Measurements from ENCODE around the gene OOSP3.

- TF ChIP-seq, protein P1, sequence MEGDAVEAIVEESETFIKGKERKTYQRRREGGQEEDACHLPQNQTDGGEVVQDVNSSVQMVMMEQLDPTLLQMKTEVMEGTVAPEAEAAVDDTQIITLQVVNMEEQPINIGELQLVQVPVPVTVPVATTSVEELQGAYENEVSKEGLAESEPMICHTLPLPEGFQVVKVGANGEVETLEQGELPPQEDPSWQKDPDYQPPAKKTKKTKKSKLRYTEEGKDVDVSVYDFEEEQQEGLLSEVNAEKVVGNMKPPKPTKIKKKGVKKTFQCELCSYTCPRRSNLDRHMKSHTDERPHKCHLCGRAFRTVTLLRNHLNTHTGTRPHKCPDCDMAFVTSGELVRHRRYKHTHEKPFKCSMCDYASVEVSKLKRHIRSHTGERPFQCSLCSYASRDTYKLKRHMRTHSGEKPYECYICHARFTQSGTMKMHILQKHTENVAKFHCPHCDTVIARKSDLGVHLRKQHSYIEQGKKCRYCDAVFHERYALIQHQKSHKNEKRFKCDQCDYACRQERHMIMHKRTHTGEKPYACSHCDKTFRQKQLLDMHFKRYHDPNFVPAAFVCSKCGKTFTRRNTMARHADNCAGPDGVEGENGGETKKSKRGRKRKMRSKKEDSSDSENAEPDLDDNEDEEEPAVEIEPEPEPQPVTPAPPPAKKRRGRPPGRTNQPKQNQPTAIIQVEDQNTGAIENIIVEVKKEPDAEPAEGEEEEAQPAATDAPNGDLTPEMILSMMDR (optimal IDR thresholded peaks at IDR 0.05 in 1 of 3, IDR thresholded peaks at IDR 0.05 in 1 of 3, conservative IDR thresholded peaks at IDR 0.05 in 1 of 3; ENCODE audit: extremely low read depth in 1 of 3, insufficient read depth in 2 of 3, low read length in 3 of 3), result no peak
- TF ChIP-seq EZH2 (IDR thresholded peaks at IDR 0.05; ENCODE audit: low read length), result no peak
Measured at GRCh38 chr11:59939482-59939881, 60.9 kb downstream of the OOSP3 start.
